Measurements from ENCODE around the gene SEMA3B.

GRCh38 chr3:50279255-50280016, 10.5 kb downstream of the SEMA3B start:
- TF ChIP-seq EZH2 (IDR thresholded peaks at IDR 0.05; ENCODE audit: low read length) (no peak), CTCF (optimal IDR thresholded peaks at IDR 0.05 in 1 of 3, IDR thresholded peaks at IDR 0.05 in 1 of 3, conservative IDR thresholded peaks at IDR 0.05 in 1 of 3; ENCODE audit: extremely low read depth in 1 of 3, insufficient read depth in 2 of 3, low read length in 3 of 3) (no peak)

All from keratinocyte (primary cell).